22Rv1 (cell line): Measurements from ENCODE around the gene RHEBL1.

Experiments
- H3K27ac ChIP-seq: fragments of 450-650 bp; 2 replicates; pipeline ENCODE4 v1.5.1; 2017
- CTCF ChIP-seq: fragments of 450-650 bp; IDR thresholded peaks from 2 replicates; pipeline ENCODE4 v1.5.1; 2017; ENCODE audit warnings: mild to moderate bottlenecking
- ZFX ChIP-seq: fragments of 450-650 bp; IDR thresholded peaks from 2 replicates; pipeline ENCODE4 v1.6.1; 2017; ENCODE audit warnings: antibody characterized with exemption, borderline replicate concordance

RHEBL1 gene

DNA sequence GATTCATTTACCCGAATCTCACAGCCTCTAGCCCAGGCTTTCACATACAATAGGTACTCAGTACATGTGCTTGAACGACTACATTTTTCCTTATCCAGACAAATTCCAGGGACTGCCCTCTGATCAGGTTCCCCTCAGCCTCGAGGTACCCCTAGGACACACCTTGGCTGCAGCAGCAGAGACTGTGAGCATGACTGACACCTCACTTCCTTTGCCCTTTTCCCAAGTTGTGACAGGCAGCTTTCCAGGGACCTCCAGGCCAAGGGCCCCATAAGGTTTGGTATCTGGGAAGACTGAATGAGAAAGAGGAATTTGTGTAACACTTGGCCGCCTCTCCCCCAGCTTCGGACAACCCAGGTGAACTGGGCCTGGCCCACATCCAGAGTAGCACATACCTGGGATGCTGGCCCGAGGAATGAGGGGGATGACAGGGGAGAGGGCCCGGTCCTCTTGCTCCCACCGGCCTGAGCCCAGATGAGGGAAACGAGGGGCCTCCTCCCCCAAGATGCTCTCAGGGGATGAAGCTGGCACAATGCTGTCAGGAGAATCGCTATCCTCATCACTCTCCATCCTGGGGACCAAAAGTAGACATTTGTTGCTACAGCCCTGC, 41.0 kb downstream of the RHEBL1 start:
- peak overlapping the region; percentile 2; the same call in 1 of the 2 replicates for H3K27ac ChIP-seq
- TF ChIP-seq CTCF, result no peak
- TF ChIP-seq ZFX, result no peak

DNA sequence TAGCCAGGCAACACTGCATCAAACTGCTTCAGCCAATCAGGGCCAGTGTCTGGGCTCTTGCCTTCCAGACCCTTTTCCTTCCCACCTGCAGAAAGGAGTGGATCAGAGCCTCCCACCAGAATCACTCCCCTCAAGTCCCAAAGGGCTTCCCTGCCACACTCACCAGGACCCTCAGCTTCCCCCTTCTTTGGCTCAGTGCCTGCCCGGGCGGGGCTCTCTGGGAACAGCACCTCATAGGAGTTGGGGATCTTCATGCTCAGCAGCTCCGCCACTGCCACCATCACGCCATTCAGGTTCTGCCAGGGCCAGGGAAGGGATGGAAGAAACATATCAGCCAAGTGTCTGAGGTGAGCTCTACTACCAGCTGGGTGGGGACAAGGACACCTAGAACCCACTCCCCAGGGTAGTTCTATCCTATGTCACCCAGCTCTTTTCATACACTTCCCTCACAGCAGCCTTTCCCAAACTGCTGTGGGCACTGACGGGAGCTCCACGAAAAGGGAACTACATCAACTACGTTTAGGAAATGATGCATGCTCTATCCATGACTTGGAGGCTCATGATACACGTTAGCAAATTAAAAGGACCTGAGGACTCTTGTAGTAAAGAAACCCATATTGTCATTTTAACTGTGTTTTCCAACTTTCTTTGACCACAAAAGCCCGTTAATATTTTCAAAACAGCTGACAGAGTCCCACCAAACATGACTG, 41.8 kb downstream of the RHEBL1 start:
- TF ChIP-seq CTCF, result no peak
- no peak for TF ChIP-seq ZFX
- peak overlapping the region; percentile 2; the same call in 1 of the 2 replicates for H3K27ac ChIP-seq

- no peak for TF ChIP-seq ZFX
- TF ChIP-seq CTCF, result no peak
- H3K27ac ChIP-seq, result no peak overlapping the region
Measured at GRCh38 chr12:49026678-49027480, 42.9 kb downstream of the RHEBL1 start.

DNA sequence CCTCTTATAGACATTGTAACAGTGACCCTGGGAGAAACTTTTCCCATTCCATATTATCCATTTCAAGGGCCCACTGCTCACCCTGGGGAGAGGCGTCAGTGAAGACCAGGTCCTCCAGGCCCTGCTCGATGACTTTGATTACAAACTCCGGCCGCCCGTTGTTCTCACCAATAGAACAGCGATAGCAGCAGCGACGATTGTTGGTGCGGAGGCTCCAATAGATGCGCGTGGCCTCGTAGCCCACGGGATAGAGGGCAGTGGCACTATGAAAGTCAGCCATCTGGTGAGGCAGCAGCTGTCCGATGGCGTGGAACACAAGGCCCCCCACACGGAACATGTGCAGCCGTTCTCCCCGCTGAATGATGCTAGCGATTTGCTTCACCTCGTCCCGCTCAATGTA, 43.7 kb downstream of the RHEBL1 start:
- no peak overlapping the region for H3K27ac ChIP-seq
- TF ChIP-seq ZFX (no peak), CTCF (no peak)

- TF ChIP-seq CTCF, result no peak
- no peak for TF ChIP-seq ZFX
- H3K27ac ChIP-seq, result 0 out of 2 replicates have a peak overlapping the region, but pooled peaks have one; percentile 59
Measured at GRCh38 chr12:49025463-49025862, 44.3 kb downstream of the RHEBL1 start.

DNA sequence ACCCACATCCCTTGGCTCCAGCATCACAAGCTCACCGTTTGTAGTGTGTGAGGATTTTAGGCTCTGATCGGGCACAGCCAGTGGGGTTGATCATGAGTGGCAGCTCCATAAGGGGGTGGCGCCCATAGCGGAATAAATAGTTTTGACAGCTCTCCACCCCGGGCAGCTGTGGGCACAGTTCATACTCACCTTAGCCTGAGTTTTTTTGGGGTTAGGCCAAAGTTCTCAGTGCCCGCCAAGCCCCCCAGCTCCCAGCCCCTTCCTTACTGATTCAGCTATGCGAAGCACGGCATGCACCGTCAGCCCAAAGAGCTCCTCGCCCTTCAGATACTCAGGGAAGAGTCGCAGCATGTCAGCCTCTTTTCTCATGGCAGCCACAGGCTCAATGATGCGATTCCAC, 45.2 kb downstream of the RHEBL1 start:
- TF ChIP-seq CTCF (no peak), ZFX (no peak)
- H3K27ac ChIP-seq, result peak overlapping the region; percentile 59

DNA sequence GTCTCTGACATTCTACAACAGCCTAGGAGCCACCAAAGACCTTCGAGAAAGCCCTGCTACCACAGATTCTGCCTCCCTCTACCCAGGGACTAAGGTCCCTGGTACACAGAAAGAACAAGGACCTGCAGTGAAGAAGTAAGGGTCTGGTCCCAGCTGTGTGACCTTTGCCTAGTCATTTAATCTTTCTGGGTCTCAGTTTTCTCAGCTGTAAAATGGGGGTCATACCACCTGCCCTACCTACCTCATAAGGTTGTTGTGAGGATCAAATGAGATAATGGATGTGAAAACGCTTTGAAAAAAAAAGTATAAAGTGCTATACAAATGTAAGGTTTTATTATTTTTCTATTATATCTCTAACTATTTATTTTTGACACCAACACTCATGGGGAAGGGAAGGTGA, 46.0 kb downstream of the RHEBL1 start:
- TF ChIP-seq ZFX (no peak), CTCF (no peak)
- peak overlapping the region; percentile 59 for H3K27ac ChIP-seq
